SKM-1 treated with dmso at 0.1 percent for 144 hours (cell line): ENCODE data around the gene LSM4.
"Not testable (repeated sequence)": the region's sequence is repeated elsewhere in the genome, so short reads cannot be mapped to it uniquely, and the experiment has no call there.

Experiments
- DNase-seq: peaks from one replicate; lab custom pipeline; 2025; ENCODE audit not compliant: unreplicated experiment; lab: John Stamatoyannopoulos, UW

LSM4 gene

GRCh38 chr19:18340990-18341868 is 18.4 kb upstream of the LSM4 start:
- DNase-seq = peak; percentile 41

- DNase-seq = peak; percentile 48
Observed at GRCh38 chr19:18340190-18340989, 17.5 kb upstream of the LSM4 start, which contains the start of gene PGPEP1. Gene PGPEP1 (plus strand): TSS chr19:18340598. CDS start chr19:18340682, 84 bp downstream.

- DNase-seq = peak; percentile 30
Observed at GRCh38 chr19:18339723-18340122, 16.8 kb upstream of the LSM4 start.

- DNase-seq = no peak
Observed at GRCh38 chr19:18338541-18338940, 15.7 kb upstream of the LSM4 start.

GRCh38 chr19:18336121-18336520 is 13.2 kb upstream of the LSM4 start:
- no peak for DNase-seq

GRCh38 chr19:18333680-18334079 is 10.8 kb upstream of the LSM4 start:
- no peak for DNase-seq

- no peak for DNase-seq
Observed at GRCh38 chr19:18332917-18333530, 10.1 kb upstream of the LSM4 start.

GRCh38 chr19:18330868-18331267 is 8.0 kb upstream of the LSM4 start:
- no peak for DNase-seq

GRCh38 chr19:18329035-18329376 is 6.1 kb upstream of the LSM4 start:
- no peak for DNase-seq

GRCh38 chr19:18328340-18329034 is 5.6 kb upstream of the LSM4 start:
- DNase-seq = peak; percentile 96

GRCh38 chr19:18326772-18327171 is 3.9 kb upstream of the LSM4 start:
- DNase-seq = no peak

- not testable (repeated sequence) for DNase-seq
Observed at GRCh38 chr19:18324373-18324731, 1.5 kb upstream of the LSM4 start.

GRCh38 chr19:18322318-18322758 is 538 bp downstream of the LSM4 start:
- DNase-seq = peak; percentile 18

GRCh38 chr19:18321734-18322102 is 1.2 kb downstream of the LSM4 start:
- no peak for DNase-seq

GRCh38 chr19:18320865-18321733 is 1.8 kb downstream of the LSM4 start:
- DNase-seq = no peak

GRCh38 chr19:18319591-18320135 is 3.2 kb downstream of the LSM4 start:
- no peak for DNase-seq

- DNase-seq = peak; percentile 8
Observed at GRCh38 chr19:18317961-18318800, 4.7 kb downstream of the LSM4 start.

GRCh38 chr19:18313398-18313797 is 9.5 kb downstream of the LSM4 start:
- no peak for DNase-seq

GRCh38 chr19:18312092-18312534 is 10.8 kb downstream of the LSM4 start:
- no peak for DNase-seq
